Sigmoid colon (tissue), 7 donors: ENCODE results near the gene KIAA0513. TPM values are rescaled to one million over a fixed set of nuclear protein-coding genes. Genes with fewer than 3 reads are reported as not detected.

Source experiments
- DNase-seq: peaks from one replicate; pipeline ENCODE4 v3.0.0-alpha.2; 2019
- H3K27ac ChIP-seq, 4 donors: fragments of 200-600 bp; sonication (generic); one replicate each; pipeline ENCODE4 v1.5.1; 2016 to 2019; ENCODE audit warnings: mild to moderate bottlenecking in 1 of 4
- H3K27me3 ChIP-seq, 3 donors: fragments of 200-600 bp; sonication (generic); one replicate each; pipeline ENCODE4 v1.5.1; 2019; ENCODE audit warnings: mild to moderate bottlenecking in 1 of 3
- H3K36me3 ChIP-seq, 4 donors: fragments of 200-600 bp; sonication (generic); one replicate each; pipeline ENCODE4 v1.5.1; 2016 to 2019
- H3K4me1 ChIP-seq, 4 donors: fragments of 200-600 bp; sonication (generic); one replicate each; pipeline ENCODE4 v1.5.1; 2017 to 2019
- H3K4me3 ChIP-seq, 4 donors: fragments of 200-600 bp; sonication (generic); one replicate each; pipeline ENCODE4 v1.5.1; 2017 to 2019; ENCODE audit warnings: mild to moderate bottlenecking in 2 of 4, moderate library complexity in 1 of 4
- H3K9me3 ChIP-seq, 4 donors: fragments of 200-600 bp in 3 of 4; sonication (generic) in 3 of 4; one replicate each; pipeline versions ENCODE4 v1.5.1 to v1.6.1; 2013 to 2019
- CTCF ChIP-seq, 4 experiments: fragments of 450-650 bp in 3 of 4; fragments of 200-600 bp in 1 of 4; IDR thresholded peaks; one replicate each; pipeline ENCODE4 v1.5.1; 2016 to 2019; ENCODE audit warnings: antibody characterized with exemption in 4 of 4, mild to moderate bottlenecking in 3 of 4, moderate library complexity in 2 of 4
- EP300 ChIP-seq, 4 donors: sonication (generic); formaldehyde crosslinking; IDR thresholded peaks; one replicate each; pipeline ENCODE4 v1.6.1; 2017; ENCODE audit warnings: antibody characterized with exemption in 4 of 4
- POLR2A ChIP-seq, 2 donors: fragments of 450-650 bp; IDR thresholded peaks; one replicate each; pipeline ENCODE4 v1.6.1; 2016; ENCODE audit warnings: antibody characterized with exemption in 2 of 2, mild to moderate bottlenecking in 2 of 2, moderate library complexity in 2 of 2
- POLR2AphosphoS5 ChIP-seq, 4 donors: sonication (generic); formaldehyde crosslinking; IDR thresholded peaks; one replicate each; pipeline ENCODE4 v1.6.1; 2017; ENCODE audit warnings: antibody characterized with exemption in 4 of 4
- WGBS, 2 donors: extraction: QIAGEN DNeasy Blood & Tissue Kit; methylation state at CpG; one replicate each; pipeline ENCODE4 v1.1.7; 2013; 5-methylcytosine and 5-hydroxymethylcytosine counted together
- intact Hi-C: fragments of 100-400 bp; cut with DNase I; formaldehyde crosslinking; loops from one replicate; pipeline ENCODE4 v1.15.1; 2023
- polyA plus RNA-seq, 3 donors: library from polyadenylated mRNA; stranded (reverse); fragments of 200-250 nt; gene quantifications; one replicate each; pipeline ENCODE4 v1.2.3, GENCODE V29; 2013
- total RNA-seq, 4 donors: library from RNA; depleted of rRNA; stranded (reverse); fragments of >200 nt; gene quantifications; one replicate each; pipeline ENCODE4 v1.1.0, GENCODE V29; 2016
- donor health status: healthy with polysubstance abuse.
- donor health status: Bipolar disorder and iron deficiency.
- donor health status: healthy.

KIAA0513 gene
- total and polyA plus RNA-seq, 7 donors = 8.4 to 40.2 (median 18.6) TPM

- TF ChIP-seq CTCF (IDR thresholded peaks at IDR 0.05) (no peak), POLR2A (IDR thresholded peaks at IDR 0.05) (no peak), POLR2AphosphoS5 (IDR thresholded peaks at IDR 0.05) (no peak), EP300 (IDR thresholded peaks at IDR 0.05) (no peak)
- Histone ChIP-seq H3K4me1 (peaks cover 0 to 11% (median 9%) of the 10 kb centered on the region in 4 donors), H3K9me3 (no peaks in the 10 kb centered on the region), H3K4me3 (no peak overlapping the region), H3K27ac (no peak overlapping the region), H3K36me3 (no peaks in the 10 kb centered on the region), H3K27me3 (no peaks in the 10 kb centered on the region)
- WGBS, 2 donors = 89 to 91% methylated on average over 19 of the region's 19 CpGs
- intact Hi-C loops = no loop called here
- DNase-seq = no peak
These were observed 8.9 kb upstream of the KIAA0513 start for GRCh38 chr16:85018529-85019236.

GRCh38 chr16:85019659-85020245 is 7.8 kb upstream of the KIAA0513 start:
- Histone ChIP-seq H3K36me3 (no peaks in the 10 kb centered on the region), H3K27me3 (no peaks in the 10 kb centered on the region), H3K9me3 (no peaks in the 10 kb centered on the region), H3K27ac (no peak overlapping the region), H3K4me1 (peaks cover 0 to 11% (median 9%) of the 10 kb centered on the region in 4 donors), H3K4me3 (no peak overlapping the region)
- intact Hi-C loops = no loop called here
- DNase-seq = peak; percentile 78
- TF ChIP-seq POLR2AphosphoS5 (IDR thresholded peaks at IDR 0.05) (no peak), CTCF (IDR thresholded peaks at IDR 0.05) (no peak), POLR2A (IDR thresholded peaks at IDR 0.05) (no peak), EP300 (IDR thresholded peaks at IDR 0.05) (no peak)
- WGBS, 2 donors = 16 to 56% methylated on average over 9 of the region's 9 CpGs

GRCh38 chr16:85025781-85026653 is 1.6 kb upstream of the KIAA0513 start:
- intact Hi-C loops = no loop called here
- DNase-seq = no peak

GRCh38 chr16:85026703-85027102 is 892 bp upstream of the KIAA0513 start:
- DNase-seq = no peak
- Histone ChIP-seq H3K36me3 (peaks cover 0 to 2% (median 0%) of the 10 kb centered on the region in 4 donors), H3K27ac (peak overlapping the region; percentile 90 to 95 (median 92)), H3K27me3 (no peaks in the 10 kb centered on the region), H3K4me3 (peak overlapping the region; percentile 72 to 95 (median 84)), H3K4me1 (peaks cover 0 to 41% (median 33%) of the 10 kb centered on the region in 4 donors), H3K9me3 (no peaks in the 10 kb centered on the region)
- WGBS, 2 donors = 14 to 36% methylated on average over 4 of the region's 4 CpGs
- intact Hi-C loops = no loop called here
- no peak for TF ChIP-seq EP300 (IDR thresholded peaks at IDR 0.05)
- TF ChIP-seq POLR2A (IDR thresholded peaks at IDR 0.05) = no peak
- TF ChIP-seq CTCF (IDR thresholded peaks at IDR 0.05) = no peak
- no peak for TF ChIP-seq POLR2AphosphoS5 (IDR thresholded peaks at IDR 0.05)

More at GRCh38 chr16:85025781-85026653, 1.6 kb upstream of the KIAA0513 start:
- 47 to 81% methylated on average over 8 of the region's 8 CpGs for whole genome bisulfite sequencing, 2 donors
- Histone ChIP-seq H3K9me3 (no peaks in the 10 kb centered on the region), H3K4me1 (peaks cover 0 to 40% (median 33%) of the 10 kb centered on the region in 4 donors), H3K27ac (peak overlapping the region in 2 of 4 donors; percentile 90 to 92), H3K4me3 (no peak overlapping the region), H3K27me3 (no peaks in the 10 kb centered on the region), H3K36me3 (no peaks in the 10 kb centered on the region)
- TF ChIP-seq EP300 (IDR thresholded peaks at IDR 0.05) (no peak), POLR2A (IDR thresholded peaks at IDR 0.05) (no peak)
